Hepatocyte (in vitro differentiated cells): ENCODE results near the gene TINCR. TPM values are rescaled to one million over a fixed set of nuclear protein-coding genes. Genes with fewer than 3 reads are reported as not detected.

Source experiments
- DNase-seq: peaks from one replicate; pipeline ENCODE4 v3.0.0-alpha.2; 2016; ENCODE audit warnings: low spot score
- H2AFZ ChIP-seq: fragments of 200-600 bp; sonication (generic); 2 replicates; pipeline ENCODE4 v1.6.0; 2016; ENCODE audit warnings: antibody characterized with exemption, mild to moderate bottlenecking
- H3K27ac ChIP-seq: fragments of 200-600 bp; sonication (generic); 2 replicates; pipeline ENCODE4 v1.5.1; 2016; ENCODE audit warnings: mild to moderate bottlenecking
- H3K27me3 ChIP-seq: fragments of 200-600 bp; sonication (generic); 2 replicates; pipeline ENCODE4 v1.6.1; 2016
- H3K36me3 ChIP-seq: fragments of 200-600 bp; sonication (generic); replicated peaks from 2 replicates; pipeline ENCODE4 v1.5.1; 2016; ENCODE audit warnings: low read depth; ENCODE audit not compliant: insufficient read depth
- H3K4me1 ChIP-seq: fragments of 200-600 bp; sonication (generic); 2 replicates; pipeline ENCODE4 v1.5.1; 2016; ENCODE audit warnings: mild to moderate bottlenecking, moderate library complexity; ENCODE audit not compliant: insufficient read depth
- H3K4me2 ChIP-seq: fragments of 200-600 bp; sonication (generic); 2 replicates; pipeline ENCODE4 v1.6.0; 2016
- H3K4me3 ChIP-seq: fragments of 200-600 bp; sonication (generic); 2 replicates; pipeline ENCODE4 v1.5.1; 2016; ENCODE audit warnings: mild to moderate bottlenecking
- H3K79me2 ChIP-seq: fragments of 200-600 bp; sonication (generic); 2 replicates; pipeline ENCODE4 v1.6.0; 2017; ENCODE audit warnings: mild to moderate bottlenecking
- H3K9me2 ChIP-seq: fragments of 200-600 bp; sonication (generic); replicated peaks from 2 replicates; pipeline ENCODE4 v1.6.0; 2017; ENCODE audit warnings: mild to moderate bottlenecking; ENCODE audit not compliant: insufficient read depth
- H3K9me3 ChIP-seq: fragments of 200-600 bp; sonication (generic); 2 replicates; pipeline ENCODE4 v1.5.1; 2016; ENCODE audit warnings: low read depth, mild to moderate bottlenecking
- H4K20me1 ChIP-seq: fragments of 200-600 bp; sonication (generic); 2 replicates; pipeline ENCODE4 v1.6.0; 2016; ENCODE audit warnings: mild to moderate bottlenecking; ENCODE audit not compliant: insufficient read depth, poor library complexity, severe bottlenecking
- EZH2 ChIP-seq: fragments of 200-600 bp; sonication (generic); IDR thresholded peaks from 2 replicates; pipeline ENCODE4 v1.6.1; 2016; ENCODE audit warnings: antibody characterized with exemption, mild to moderate bottlenecking, borderline replicate concordance
- EZH2phosphoT487 ChIP-seq: fragments of 200-600 bp; sonication (generic); IDR thresholded peaks from one replicate; pipeline ENCODE4 v1.6.1; 2018; ENCODE audit warnings: antibody characterized with exemption, mild to moderate bottlenecking, low read depth, moderate library complexity; ENCODE audit not compliant: unreplicated experiment, severe bottlenecking
- WGBS: methylation state at CpG from one replicate; pipeline ENCODE4 v1.1.6; 2016; ENCODE audit warnings: low lambda C conversion rate; ENCODE audit errors: missing lambda C conversion rate; 5-methylcytosine and 5-hydroxymethylcytosine counted together
- polyA plus RNA-seq: library from polyadenylated mRNA; unstranded; fragments of >200 nt; fragmentation: Nextera tagmentation; extraction: Ambion mirVana; gene quantifications from 2 replicates; pipeline ENCODE4 v1.2.1, GENCODE V29; 2016
- total RNA-seq: library from RNA; depleted of rRNA; stranded (reverse); fragments of >200 nt; gene quantifications from 2 replicates; pipeline ENCODE4 v1.2.3, GENCODE V29; 2014
- TF ChIP-seq, protein P1 (sequence below): fragments of 200-600 bp; sonication (generic); IDR thresholded peaks from 2 replicates; pipeline ENCODE4 v1.5.1; 2016; ENCODE audit warnings: antibody characterized with exemption, mild to moderate bottlenecking; ENCODE audit not compliant: poor library complexity

TINCR gene
- total and polyA plus RNA-seq, 2 experiments from 2014 or later, result 1.8 to 2.4 TPM

GRCh38 chr19:5588441-5588840 is 20.7 kb upstream of the TINCR start:
- Histone ChIP-seq H3K4me1 (peaks cover 3% of the 10 kb centered on the region), H3K4me3 (no peak overlapping the region), H3K9me3 (no peaks in the 10 kb centered on the region), H4K20me1 (no peaks in the 10 kb centered on the region), H3K9me2 (no peaks in the 10 kb centered on the region), H3K27me3 (no peaks in the 10 kb centered on the region), H3K27ac (no peak overlapping the region), H3K4me2 (no peak overlapping the region), H3K79me2 (no peaks in the 10 kb centered on the region), H2AFZ (no peak overlapping the region), H3K36me3 (no peaks in the 10 kb centered on the region)
- no peak for DNase-seq
- TF ChIP-seq EZH2phosphoT487 (no peak), EZH2 (no peak)
- TF ChIP-seq, protein P1, sequence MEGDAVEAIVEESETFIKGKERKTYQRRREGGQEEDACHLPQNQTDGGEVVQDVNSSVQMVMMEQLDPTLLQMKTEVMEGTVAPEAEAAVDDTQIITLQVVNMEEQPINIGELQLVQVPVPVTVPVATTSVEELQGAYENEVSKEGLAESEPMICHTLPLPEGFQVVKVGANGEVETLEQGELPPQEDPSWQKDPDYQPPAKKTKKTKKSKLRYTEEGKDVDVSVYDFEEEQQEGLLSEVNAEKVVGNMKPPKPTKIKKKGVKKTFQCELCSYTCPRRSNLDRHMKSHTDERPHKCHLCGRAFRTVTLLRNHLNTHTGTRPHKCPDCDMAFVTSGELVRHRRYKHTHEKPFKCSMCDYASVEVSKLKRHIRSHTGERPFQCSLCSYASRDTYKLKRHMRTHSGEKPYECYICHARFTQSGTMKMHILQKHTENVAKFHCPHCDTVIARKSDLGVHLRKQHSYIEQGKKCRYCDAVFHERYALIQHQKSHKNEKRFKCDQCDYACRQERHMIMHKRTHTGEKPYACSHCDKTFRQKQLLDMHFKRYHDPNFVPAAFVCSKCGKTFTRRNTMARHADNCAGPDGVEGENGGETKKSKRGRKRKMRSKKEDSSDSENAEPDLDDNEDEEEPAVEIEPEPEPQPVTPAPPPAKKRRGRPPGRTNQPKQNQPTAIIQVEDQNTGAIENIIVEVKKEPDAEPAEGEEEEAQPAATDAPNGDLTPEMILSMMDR, result no peak
- WGBS, result 89% methylated on average over 10 of the region's 10 CpGs

DNA sequence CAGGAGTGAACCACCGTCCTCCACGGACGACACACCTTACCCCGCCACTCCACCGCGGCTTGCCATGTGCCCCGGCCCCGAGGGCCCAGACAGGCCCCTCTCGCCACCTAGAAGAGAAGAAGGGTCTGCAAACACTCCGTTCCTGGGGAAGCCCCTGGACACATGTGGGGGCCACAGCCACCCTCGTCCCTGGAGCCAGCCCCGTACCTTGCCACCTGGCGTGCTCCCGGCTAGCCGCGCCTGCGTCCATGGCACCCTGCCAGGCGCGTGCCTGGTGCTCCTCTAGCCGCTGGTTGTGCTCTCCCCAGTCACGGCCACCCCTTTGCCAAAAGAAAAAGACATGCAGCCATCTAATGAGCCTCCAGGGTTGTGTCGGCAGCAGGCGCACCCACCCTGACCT is 19.9 kb upstream of the TINCR start:
- Histone ChIP-seq H3K9me2 (no peaks in the 10 kb centered on the region), H3K27ac (no peak overlapping the region), H3K4me1 (peaks cover 3% of the 10 kb centered on the region), H2AFZ (no peak overlapping the region), H3K9me3 (no peaks in the 10 kb centered on the region), H3K79me2 (no peaks in the 10 kb centered on the region), H3K4me3 (no peak overlapping the region), H3K4me2 (no peak overlapping the region), H4K20me1 (no peaks in the 10 kb centered on the region), H3K27me3 (no peaks in the 10 kb centered on the region), H3K36me3 (no peaks in the 10 kb centered on the region)
- no peak for TF ChIP-seq EZH2
- TF ChIP-seq, protein P1, result no peak
- no peak for TF ChIP-seq EZH2phosphoT487
- no peak for DNase-seq
- WGBS, result 97% methylated on average over 22 of the region's 23 CpGs

DNA sequence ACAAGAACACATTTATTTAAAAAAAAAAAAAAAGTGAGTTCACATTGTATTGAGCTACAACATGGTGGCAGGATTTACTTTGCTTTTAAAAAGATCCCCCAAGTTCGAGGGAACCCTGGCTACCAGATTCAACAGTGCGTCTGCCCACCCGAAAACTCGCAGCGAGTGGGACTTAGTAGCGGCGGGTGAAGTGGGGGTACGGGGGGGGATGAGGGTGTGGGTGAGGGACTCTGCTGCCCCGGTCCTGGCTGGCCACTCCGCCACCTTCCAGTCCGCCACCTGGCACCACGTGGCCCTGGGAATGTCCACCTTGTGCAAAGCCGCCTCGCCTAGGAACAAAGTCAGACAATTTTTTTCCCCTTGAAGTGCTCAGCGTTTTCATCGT is 19.3 kb upstream of the TINCR start:
- Histone ChIP-seq H3K27me3 (no peaks in the 10 kb centered on the region), H3K4me2 (no peak overlapping the region), H3K9me2 (no peaks in the 10 kb centered on the region), H3K4me1 (peaks cover 3% of the 10 kb centered on the region), H3K36me3 (no peaks in the 10 kb centered on the region), H3K9me3 (no peaks in the 10 kb centered on the region), H3K4me3 (no peak overlapping the region), H3K79me2 (no peaks in the 10 kb centered on the region), H2AFZ (no peak overlapping the region), H4K20me1 (no peaks in the 10 kb centered on the region), H3K27ac (no peak overlapping the region)
- 98% methylated on average over 15 of the region's 16 CpGs for WGBS
- TF ChIP-seq EZH2 (no peak), EZH2phosphoT487 (no peak)
- TF ChIP-seq, protein P1, result no peak
- DNase-seq, result no peak
